ENCODE results near the gene MCL1.

Gene MCL1

GRCh38 chr1:150562446-150563339 is 16.7 kb downstream of the MCL1 start:
- no peak for TF ChIP-seq JUND (IDR thresholded peaks at IDR 0.05; ENCODE audit: low read depth)
- DNase-seq (ENCODE audit: low read depth in 1 of 2, low spot score in 1 of 2): no peak
- in situ Hi-C loops (cut with HindIII; ENCODE audit: low pct_unique_long_range_greater_than_20kb, low sequenced_read_pairs): no loop called here

GRCh38 chr1:150561974-150562445 is 17.4 kb downstream of the MCL1 start:
- 0 out of 2 replicates have a peak, but pooled peaks have one; percentile 9 for TF ChIP-seq JUND (IDR thresholded peaks at IDR 0.05; ENCODE audit: low read depth)
- peak; percentile 74 to 97 for DNase-seq (ENCODE audit: low read depth in 1 of 2, low spot score in 1 of 2)
- in situ Hi-C loops (cut with HindIII; ENCODE audit: low pct_unique_long_range_greater_than_20kb, low sequenced_read_pairs): no loop called here

GRCh38 chr1:150561254-150561973 is 18.0 kb downstream of the MCL1 start:
- in situ Hi-C loops (cut with HindIII; ENCODE audit: low pct_unique_long_range_greater_than_20kb, low sequenced_read_pairs): no loop called here
- TF ChIP-seq JUND (IDR thresholded peaks at IDR 0.05; ENCODE audit: low read depth): no peak; the same call in none of the 2 replicates
- peak; percentile 87 to 99 for DNase-seq (ENCODE audit: low read depth in 1 of 2, low spot score in 1 of 2)

- in situ Hi-C loops (cut with HindIII; ENCODE audit: low pct_unique_long_range_greater_than_20kb, low sequenced_read_pairs): no loop called here
- DNase-seq (ENCODE audit: low read depth in 1 of 2, low spot score in 1 of 2): peak; percentile 81 to 95
- TF ChIP-seq JUND (IDR thresholded peaks at IDR 0.05; ENCODE audit: low read depth): no peak
Measured at GRCh38 chr1:150560576-150561253, 18.7 kb downstream of the MCL1 start.

- TF ChIP-seq JUND (IDR thresholded peaks at IDR 0.05; ENCODE audit: low read depth): no peak
- peak; percentile 87 to 90 for DNase-seq (ENCODE audit: low read depth in 1 of 2, low spot score in 1 of 2)
- in situ Hi-C loops (cut with HindIII; ENCODE audit: low pct_unique_long_range_greater_than_20kb, low sequenced_read_pairs): no loop called here
Measured at GRCh38 chr1:150560011-150560438, 19.4 kb downstream of the MCL1 start.

- no peak for TF ChIP-seq JUND (IDR thresholded peaks at IDR 0.05; ENCODE audit: low read depth)
- in situ Hi-C loops (cut with HindIII; ENCODE audit: low pct_unique_long_range_greater_than_20kb, low sequenced_read_pairs): no loop called here
- DNase-seq (ENCODE audit: low read depth in 1 of 2, low spot score in 1 of 2): no peak
Measured at GRCh38 chr1:150559656-150560010, 19.8 kb downstream of the MCL1 start.

GRCh38 chr1:150558761-150559655 is 20.4 kb downstream of the MCL1 start:
- in situ Hi-C loops (cut with HindIII; ENCODE audit: low pct_unique_long_range_greater_than_20kb, low sequenced_read_pairs): no loop called here
- no peak for TF ChIP-seq JUND (IDR thresholded peaks at IDR 0.05; ENCODE audit: low read depth)
- DNase-seq (ENCODE audit: low read depth in 1 of 2, low spot score in 1 of 2): no peak

GRCh38 chr1:150558303-150558704 is 21.1 kb downstream of the MCL1 start:
- no peak for TF ChIP-seq JUND (IDR thresholded peaks at IDR 0.05; ENCODE audit: low read depth)
- no peak for DNase-seq (ENCODE audit: low read depth in 1 of 2, low spot score in 1 of 2)
- in situ Hi-C loops (cut with HindIII; ENCODE audit: low pct_unique_long_range_greater_than_20kb, low sequenced_read_pairs): no loop called here

GRCh38 chr1:150557813-150558212 is 21.6 kb downstream of the MCL1 start:
- in situ Hi-C loops (cut with HindIII; ENCODE audit: low pct_unique_long_range_greater_than_20kb, low sequenced_read_pairs): no loop called here
- no peak for DNase-seq (ENCODE audit: low read depth in 1 of 2, low spot score in 1 of 2)
- no peak for TF ChIP-seq JUND (IDR thresholded peaks at IDR 0.05; ENCODE audit: low read depth)

GRCh38 chr1:150557065-150557600 is 22.3 kb downstream of the MCL1 start:
- DNase-seq (ENCODE audit: low read depth in 1 of 2, low spot score in 1 of 2): no peak
- in situ Hi-C loops (cut with HindIII; ENCODE audit: low pct_unique_long_range_greater_than_20kb, low sequenced_read_pairs): no loop called here
- no peak for TF ChIP-seq JUND (IDR thresholded peaks at IDR 0.05; ENCODE audit: low read depth)

All from T47D (cell line).